HG03097 (cell line): ENCODE measurements around the gene BARHL2.

ENCODE experiments used
- ATAC-seq: cut with Tn5 transposase; IDR thresholded peaks from one replicate; pipeline ENCODE4 v1.9.1; 2021; ENCODE audit not compliant: unreplicated experiment, low FRiP score

BARHL2 gene

GRCh38 chr1:90712153-90712856, 4.8 kb downstream of the BARHL2 start:
- ATAC-seq = no peak

- ATAC-seq = no peak
Measured at GRCh38 chr1:90711696-90712095, 5.4 kb downstream of the BARHL2 start.

- no peak for ATAC-seq
Measured at GRCh38 chr1:90710579-90711536, 6.2 kb downstream of the BARHL2 start.

- ATAC-seq = no peak
Measured at GRCh38 chr1:90709535-90709934, 7.6 kb downstream of the BARHL2 start.

- ATAC-seq = no peak
Measured at GRCh38 chr1:90708826-90709225, 8.3 kb downstream of the BARHL2 start.

GRCh38 chr1:90708236-90708786, 8.8 kb downstream of the BARHL2 start:
- ATAC-seq = no peak

GRCh38 chr1:90707363-90707710, 9.8 kb downstream of the BARHL2 start:
- no peak for ATAC-seq

- no peak for ATAC-seq
Measured at GRCh38 chr1:90706437-90707362, 10.4 kb downstream of the BARHL2 start.

- no peak for ATAC-seq
Measured at GRCh38 chr1:90705956-90706355, 11.1 kb downstream of the BARHL2 start.

GRCh38 chr1:90704817-90705216, 12.3 kb downstream of the BARHL2 start:
- no peak for ATAC-seq

- ATAC-seq = no peak
Measured at GRCh38 chr1:90694846-90695245, 22.3 kb downstream of the BARHL2 start.

GRCh38 chr1:90687747-90688146, 29.4 kb downstream of the BARHL2 start:
- ATAC-seq = no peak

- no peak for ATAC-seq
Measured at GRCh38 chr1:90675161-90675847, 41.8 kb downstream of the BARHL2 start.

GRCh38 chr1:90671741-90672140, 45.4 kb downstream of the BARHL2 start:
- no peak for ATAC-seq

- no peak for ATAC-seq
Measured at GRCh38 chr1:90671251-90671650, 45.9 kb downstream of the BARHL2 start.
